Renal cortex interstitium (tissue), 11 donors: ENCODE measurements around the gene GMEB2. TPM values are rescaled to one million over a fixed set of nuclear protein-coding genes. Genes with fewer than 3 reads are reported as not detected.
"Not testable (repeated sequence)": the region's sequence is repeated elsewhere in the genome, so short reads cannot be mapped to it uniquely, and the experiment has no call there.

Experiments
- DNase-seq, 11 donors: peaks; one replicate each; pipeline ENCODE4 v3.0.0-alpha.2; 2013; ENCODE audit warnings: low read depth in 9 of 11, low spot score in 4 of 11; ENCODE audit errors: extremely low read depth in 1 of 11
- polyA plus RNA-seq, 3 donors: library from polyadenylated mRNA; unstranded; fragments of 120-200 nt; gene quantifications; one replicate each; pipeline ENCODE4 v1.2.1, GENCODE V29; 2013; ENCODE audit not compliant: insufficient read length in 3 of 3

The GMEB2 gene
- polyA plus RNA-seq, 3 donors, result 9.5 to 13.2 (median 12.2) TPM

- no peak for DNase-seq
Observed at GRCh38 chr20:63622732-63623131, 4.2 kb downstream of the GMEB2 start.

- no peak for DNase-seq
Observed at GRCh38 chr20:63622096-63622495, 4.8 kb downstream of the GMEB2 start.

GRCh38 chr20:63620991-63621390 is 5.9 kb downstream of the GMEB2 start:
- no peak for DNase-seq

- DNase-seq, result no peak
Observed at GRCh38 chr20:63619505-63619904, 7.4 kb downstream of the GMEB2 start.

- DNase-seq, result no peak
Observed at GRCh38 chr20:63619086-63619485, 7.8 kb downstream of the GMEB2 start.

- no peak for DNase-seq
Observed at GRCh38 chr20:63618291-63618980, 8.5 kb downstream of the GMEB2 start.

- DNase-seq, result no peak
Observed at GRCh38 chr20:63617876-63618265, 9.0 kb downstream of the GMEB2 start.

- DNase-seq, result no peak
Observed at GRCh38 chr20:63617092-63617875, 9.6 kb downstream of the GMEB2 start.

- DNase-seq, result not testable (repeated sequence)
Observed at GRCh38 chr20:63613863-63614594, 12.9 kb downstream of the GMEB2 start.

GRCh38 chr20:63612276-63612931 is 14.5 kb downstream of the GMEB2 start:
- DNase-seq, result no peak

GRCh38 chr20:63611646-63612045 is 15.3 kb downstream of the GMEB2 start:
- no peak for DNase-seq

GRCh38 chr20:63610581-63611435 is 16.1 kb downstream of the GMEB2 start:
- no peak for DNase-seq

- DNase-seq, result no peak
Observed at GRCh38 chr20:63606686-63607085, 20.2 kb downstream of the GMEB2 start.

- DNase-seq, result no peak
Observed at GRCh38 chr20:63602321-63602720, 24.6 kb downstream of the GMEB2 start.

GRCh38 chr20:63601679-63602078 is 25.2 kb downstream of the GMEB2 start:
- DNase-seq, result not testable (repeated sequence)

GRCh38 chr20:63599396-63600050 is 27.4 kb downstream of the GMEB2 start:
- no peak for DNase-seq

- no peak for DNase-seq
Observed at GRCh38 chr20:63598479-63599395, 28.2 kb downstream of the GMEB2 start.
